Measurements from ENCODE around the gene GYG2.

DNA sequence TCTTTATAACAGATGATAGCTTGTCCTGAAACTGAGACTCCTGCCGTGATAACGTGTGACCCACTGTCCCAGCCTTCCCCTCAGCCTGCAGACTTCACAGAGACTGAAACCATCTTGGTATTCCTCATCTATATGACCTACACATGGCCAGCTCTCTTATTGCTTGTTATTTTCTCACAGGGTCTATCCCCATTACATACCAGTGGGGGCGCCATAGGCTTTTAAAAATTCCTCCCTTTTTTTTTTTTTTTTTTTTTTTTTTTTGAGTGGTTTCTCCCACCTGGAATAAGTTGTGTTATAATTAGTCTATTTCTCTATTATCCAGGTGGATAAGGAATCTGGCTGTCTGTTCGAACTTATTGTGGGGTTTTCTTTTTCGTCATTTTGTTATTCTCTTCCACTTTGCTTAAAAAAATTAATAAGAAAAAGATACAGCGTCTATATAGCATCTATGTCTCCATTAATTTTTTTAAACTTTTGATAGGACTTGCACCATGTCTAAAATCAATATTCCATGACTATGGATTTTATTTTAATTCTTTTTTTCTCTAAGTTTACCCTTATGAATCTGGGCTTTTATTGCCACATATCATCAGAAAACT lies 47.2 kb downstream of the GYG2 start:
- no peak for TF ChIP-seq POLR2AphosphoS5 (IDR thresholded peaks at IDR 0.05; ENCODE audit: low read depth, low read length)
- TF ChIP-seq, protein P1, sequence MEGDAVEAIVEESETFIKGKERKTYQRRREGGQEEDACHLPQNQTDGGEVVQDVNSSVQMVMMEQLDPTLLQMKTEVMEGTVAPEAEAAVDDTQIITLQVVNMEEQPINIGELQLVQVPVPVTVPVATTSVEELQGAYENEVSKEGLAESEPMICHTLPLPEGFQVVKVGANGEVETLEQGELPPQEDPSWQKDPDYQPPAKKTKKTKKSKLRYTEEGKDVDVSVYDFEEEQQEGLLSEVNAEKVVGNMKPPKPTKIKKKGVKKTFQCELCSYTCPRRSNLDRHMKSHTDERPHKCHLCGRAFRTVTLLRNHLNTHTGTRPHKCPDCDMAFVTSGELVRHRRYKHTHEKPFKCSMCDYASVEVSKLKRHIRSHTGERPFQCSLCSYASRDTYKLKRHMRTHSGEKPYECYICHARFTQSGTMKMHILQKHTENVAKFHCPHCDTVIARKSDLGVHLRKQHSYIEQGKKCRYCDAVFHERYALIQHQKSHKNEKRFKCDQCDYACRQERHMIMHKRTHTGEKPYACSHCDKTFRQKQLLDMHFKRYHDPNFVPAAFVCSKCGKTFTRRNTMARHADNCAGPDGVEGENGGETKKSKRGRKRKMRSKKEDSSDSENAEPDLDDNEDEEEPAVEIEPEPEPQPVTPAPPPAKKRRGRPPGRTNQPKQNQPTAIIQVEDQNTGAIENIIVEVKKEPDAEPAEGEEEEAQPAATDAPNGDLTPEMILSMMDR (IDR thresholded peaks at IDR 0.05; ENCODE audit: control extremely low read depth in 1 of 3, insufficient read depth in 1 of 3, low read depth in 1 of 3, low read length in 3 of 3), result peak in 2 of 3 experiments; percentile 25 to 27; a peak in 2 of 4 replicates
- no peak for TF ChIP-seq TAF7 (optimal IDR thresholded peaks at IDR 0.05; ENCODE audit: borderline replicate concordance, low read depth, low read length)
- no peak for TF ChIP-seq SUZ12 (IDR thresholded peaks at IDR 0.05; ENCODE audit: low read length)
- TF ChIP-seq JUN (IDR thresholded peaks at IDR 0.05; ENCODE audit: low read depth, low read length), result no peak
- no peak for TF ChIP-seq TAF1 (IDR thresholded peaks at IDR 0.05; ENCODE audit: low read depth, low read length)
- TF ChIP-seq NRF1 (IDR thresholded peaks at IDR 0.05; ENCODE audit: low read depth, low read length), result no peak
- TF ChIP-seq TCF12 (IDR thresholded peaks at IDR 0.05; ENCODE audit: low read depth, low read length), result no peak
- no peak for TF ChIP-seq GABPA (IDR thresholded peaks at IDR 0.05; ENCODE audit: borderline replicate concordance, insufficient read depth, low read length)
- no peak for TF ChIP-seq JUND (IDR thresholded peaks at IDR 0.05; ENCODE audit: low read length)
- TF ChIP-seq BACH1 (IDR thresholded peaks at IDR 0.05; ENCODE audit: low read length), result no peak
- TF ChIP-seq EP300 (IDR thresholded peaks at IDR 0.05; ENCODE audit: borderline replicate concordance in 1 of 2, low read depth in 2 of 2, low read length in 2 of 2), result no peak
